ENCODE results near the gene CNTNAP5.

CNTNAP5 gene

GRCh38 chr2:124609667-124610066, 584.6 kb downstream of the CNTNAP5 start:
- DNase-seq (ENCODE audit: low read depth, low spot score): no peak

DNA sequence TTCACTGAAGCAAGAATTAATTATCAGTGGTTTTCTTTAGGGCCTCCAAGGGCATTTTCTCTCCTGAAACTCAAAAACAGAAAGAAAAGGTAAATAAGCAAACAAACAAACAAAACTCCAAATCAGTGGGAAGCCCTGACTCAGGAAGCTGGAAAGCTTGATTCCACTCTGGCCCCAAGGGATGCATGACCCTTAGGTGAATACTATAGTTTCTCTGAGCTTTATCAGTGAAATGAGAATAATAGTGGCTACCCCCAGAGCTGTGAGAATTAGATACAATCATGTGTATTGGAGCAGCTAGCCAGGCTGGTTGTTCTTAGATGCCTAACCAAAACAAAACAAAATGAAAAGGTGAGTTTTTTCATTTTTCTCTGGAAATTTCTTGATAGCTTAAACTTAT, 585.1 kb downstream of the CNTNAP5 start:
- no peak for DNase-seq (ENCODE audit: low read depth, low spot score)

DNA sequence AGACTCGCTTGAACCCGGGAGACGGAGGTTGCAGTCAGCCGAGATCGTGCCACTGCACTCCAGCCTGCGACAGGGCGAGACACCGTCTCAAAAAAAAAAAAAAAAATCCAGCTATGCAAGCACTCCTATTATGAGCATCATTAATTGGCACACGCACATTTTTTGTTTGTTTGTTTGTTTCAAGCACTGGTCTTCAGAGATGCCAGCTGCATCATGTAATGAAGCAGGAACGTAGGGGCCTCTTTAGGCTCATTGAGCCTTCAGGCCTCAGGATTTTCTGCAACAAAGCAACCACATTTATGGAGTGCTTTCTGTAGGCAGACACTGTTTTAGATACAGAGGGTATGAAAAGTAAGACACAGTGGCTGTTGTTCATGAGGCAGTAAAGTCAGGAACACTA, 585.8 kb downstream of the CNTNAP5 start:
- no peak for DNase-seq (ENCODE audit: low read depth, low spot score)

DNA sequence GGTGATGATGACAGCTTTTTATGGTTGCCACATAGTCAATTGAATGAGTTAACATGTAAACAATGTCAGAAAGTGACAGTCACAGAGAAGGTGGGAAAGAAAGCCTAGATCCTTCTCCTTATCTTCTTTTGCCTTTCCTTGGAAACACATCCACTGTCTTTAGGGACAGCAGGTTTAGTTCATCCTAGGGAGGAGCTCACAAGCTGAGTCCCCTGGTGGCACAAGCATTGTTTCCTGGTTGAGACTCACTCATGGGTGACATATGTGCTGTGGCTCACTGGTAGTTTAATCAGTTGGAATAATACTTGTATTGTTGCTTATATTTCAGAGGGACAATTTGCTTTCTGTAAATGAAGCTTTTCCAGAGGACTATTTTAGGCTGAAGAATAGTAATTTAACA, 598.5 kb downstream of the CNTNAP5 start:
- no peak for DNase-seq (ENCODE audit: low read depth, low spot score)

GRCh38 chr2:124625561-124625960, 600.5 kb downstream of the CNTNAP5 start:
- no peak for DNase-seq (ENCODE audit: low read depth, low spot score)

- no peak for DNase-seq (ENCODE audit: low read depth, low spot score)
Measured at GRCh38 chr2:124626993-124627392, 601.9 kb downstream of the CNTNAP5 start.

DNA sequence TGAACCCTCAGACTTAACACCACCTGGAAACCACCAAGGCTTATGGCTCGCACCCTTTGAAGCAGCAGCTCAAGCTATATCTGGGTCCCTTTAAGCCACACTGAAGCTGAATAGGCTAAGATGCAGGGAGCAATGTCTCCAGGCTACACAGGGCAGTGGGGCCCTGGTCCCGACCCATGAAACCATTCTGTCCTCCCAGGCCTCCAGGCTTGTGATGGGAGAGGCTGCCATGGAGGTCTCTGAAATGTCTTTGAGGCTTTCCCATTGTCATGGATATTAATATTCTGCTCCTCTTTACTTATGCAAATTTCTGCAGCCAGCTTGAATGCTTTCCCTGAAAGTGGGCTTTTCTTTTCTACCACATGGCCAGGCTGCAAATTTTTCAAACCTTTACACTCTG, 608.7 kb downstream of the CNTNAP5 start:
- no peak for DNase-seq (ENCODE audit: low read depth, low spot score)

DNA sequence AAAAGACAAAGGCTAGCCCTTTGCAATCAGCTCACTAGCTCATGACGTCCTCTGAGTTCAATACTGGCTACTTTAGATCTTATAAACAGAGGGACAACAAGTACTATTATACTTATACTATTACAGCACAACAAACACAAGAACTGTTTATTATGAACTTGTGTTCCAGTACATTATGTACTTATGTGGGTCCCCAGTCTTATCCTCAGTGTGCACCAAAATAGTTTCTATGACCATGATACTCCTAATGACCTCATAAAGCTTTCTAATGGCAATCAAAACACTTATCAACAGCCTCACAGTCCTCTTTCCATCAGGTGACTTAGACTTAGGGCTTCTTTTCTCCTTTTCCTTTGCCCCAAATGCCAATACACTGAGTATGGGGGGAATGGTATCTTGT, 614.4 kb downstream of the CNTNAP5 start:
- no peak for DNase-seq (ENCODE audit: low read depth, low spot score)

DNA sequence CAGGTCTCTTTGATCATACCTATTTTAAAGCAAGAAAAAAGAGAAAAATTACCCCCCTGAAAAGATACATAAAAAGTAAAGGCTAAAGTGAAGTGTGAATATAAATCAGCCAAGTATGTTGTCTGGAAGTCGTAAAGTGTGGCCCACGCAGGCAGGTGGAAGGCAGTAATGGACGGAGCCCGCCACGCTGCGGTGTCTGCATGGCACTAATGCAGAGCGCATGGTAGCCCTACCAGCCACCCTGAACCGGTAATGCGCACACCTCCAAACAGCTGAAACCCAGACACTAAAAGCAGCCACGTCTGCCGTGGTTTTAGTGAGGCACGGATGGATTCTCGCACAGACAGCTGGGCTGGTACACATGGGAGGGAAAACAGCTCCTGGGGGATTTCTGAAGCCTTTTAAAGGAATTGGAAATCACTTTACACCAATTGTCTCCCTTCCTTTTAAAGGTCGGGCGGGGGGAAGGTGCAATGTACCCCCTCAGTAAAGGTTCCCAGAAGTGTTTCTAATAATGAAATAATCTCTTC, 615.2 kb downstream of the CNTNAP5 start:
- DNase-seq (ENCODE audit: low read depth, low spot score): no peak

GRCh38 chr2:124646166-124646815, 621.2 kb downstream of the CNTNAP5 start:
- no peak for DNase-seq (ENCODE audit: low read depth, low spot score)

- no peak for DNase-seq (ENCODE audit: low read depth, low spot score)
Measured at GRCh38 chr2:124647245-124647644, 622.2 kb downstream of the CNTNAP5 start.

DNA sequence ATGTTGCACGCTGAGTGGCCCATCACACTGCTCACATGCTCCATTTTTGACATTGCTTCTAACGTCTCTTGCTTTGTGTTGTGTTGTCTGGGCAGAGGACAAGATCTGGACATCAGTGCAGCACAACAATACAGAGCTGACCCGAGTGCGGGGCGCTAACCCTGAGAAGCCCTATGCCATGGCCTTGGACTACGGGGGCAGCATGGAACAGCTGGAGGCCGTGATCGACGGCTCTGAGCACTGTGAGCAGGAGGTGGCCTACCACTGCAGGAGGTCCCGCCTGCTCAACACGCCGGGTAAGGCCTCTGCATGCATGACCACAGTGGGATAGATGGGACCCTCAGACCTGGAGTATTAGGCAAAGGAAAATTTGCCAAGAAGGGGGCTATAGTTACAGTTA, 622.6 kb downstream of the CNTNAP5 start:
- no peak for DNase-seq (ENCODE audit: low read depth, low spot score)

- no peak for DNase-seq (ENCODE audit: low read depth, low spot score)
Measured at GRCh38 chr2:124649001-124649400, 623.9 kb downstream of the CNTNAP5 start.

DNA sequence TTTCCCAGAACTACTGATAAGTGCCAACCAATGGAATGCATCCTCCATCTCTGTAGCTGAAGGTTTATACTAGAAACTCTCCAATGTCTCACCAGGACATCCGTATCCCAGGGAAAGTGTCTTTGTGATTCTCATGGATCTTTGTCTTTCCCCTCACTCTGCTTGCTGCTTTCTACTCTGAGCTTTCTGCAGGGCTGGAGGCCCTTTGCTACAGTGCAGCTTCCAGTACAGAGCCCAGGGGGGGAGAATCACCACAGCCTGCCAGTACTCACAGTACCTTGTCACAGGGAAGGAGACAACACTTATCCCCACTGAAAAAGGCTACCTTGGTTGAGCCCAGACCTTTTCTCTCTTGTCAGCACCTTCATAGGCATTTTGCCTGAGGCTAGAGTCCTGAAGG, 627.0 kb downstream of the CNTNAP5 start:
- DNase-seq (ENCODE audit: low read depth, low spot score): peak; percentile 7

- DNase-seq (ENCODE audit: low read depth, low spot score): no peak
Measured at GRCh38 chr2:124658373-124658772, 633.3 kb downstream of the CNTNAP5 start.

DNA sequence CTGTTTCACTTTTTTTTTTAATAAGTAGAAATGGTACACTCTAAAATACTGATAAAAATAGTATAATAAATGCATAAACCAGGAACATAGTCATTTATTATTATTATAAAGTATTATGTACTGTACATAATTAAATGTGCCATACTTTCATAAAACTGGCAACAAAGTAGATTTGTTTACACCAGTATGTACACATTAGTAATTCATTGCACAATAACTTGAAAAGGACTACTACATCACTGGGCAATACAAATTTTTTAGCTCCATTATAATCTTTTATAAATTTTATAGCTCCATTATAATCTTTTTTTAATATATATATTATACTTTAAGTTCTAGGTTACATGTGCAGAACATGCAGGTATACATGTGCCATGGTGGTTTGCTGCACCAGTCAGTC, 636.5 kb downstream of the CNTNAP5 start:
- no peak for DNase-seq (ENCODE audit: low read depth, low spot score)

DNA sequence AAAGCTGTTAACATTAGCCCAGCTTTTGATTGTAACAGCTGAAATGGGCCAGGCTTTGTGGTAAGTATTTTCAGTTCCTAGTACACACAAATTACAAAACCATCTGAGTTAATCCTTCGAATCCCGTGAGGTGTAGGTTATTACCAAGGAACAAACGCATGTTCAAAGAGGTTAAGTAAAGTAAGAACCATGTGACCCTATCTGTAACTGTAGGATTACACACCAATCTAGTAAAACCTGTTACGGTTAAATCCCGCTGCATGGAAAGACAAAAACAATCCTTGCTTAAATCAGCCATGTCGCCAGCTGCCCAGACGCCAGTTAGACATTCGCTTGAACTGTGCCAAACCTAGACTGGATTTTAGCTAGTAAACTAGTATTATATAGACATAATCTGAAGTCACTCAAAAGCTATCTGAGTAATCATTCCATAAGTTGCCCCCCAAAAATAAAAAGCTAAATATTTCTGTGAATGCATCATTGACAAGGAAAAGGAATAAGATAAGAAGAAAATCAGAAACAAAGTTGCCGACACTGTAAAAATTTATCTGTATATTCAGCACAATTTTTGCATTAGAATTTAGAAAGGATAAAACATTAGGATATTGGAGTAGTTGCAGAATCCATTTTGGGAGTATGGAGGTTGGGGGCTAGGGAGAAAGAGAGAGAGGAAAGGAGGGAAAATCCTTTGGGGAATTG, 638.0 kb downstream of the CNTNAP5 start:
- no peak for DNase-seq (ENCODE audit: low read depth, low spot score)

DNA sequence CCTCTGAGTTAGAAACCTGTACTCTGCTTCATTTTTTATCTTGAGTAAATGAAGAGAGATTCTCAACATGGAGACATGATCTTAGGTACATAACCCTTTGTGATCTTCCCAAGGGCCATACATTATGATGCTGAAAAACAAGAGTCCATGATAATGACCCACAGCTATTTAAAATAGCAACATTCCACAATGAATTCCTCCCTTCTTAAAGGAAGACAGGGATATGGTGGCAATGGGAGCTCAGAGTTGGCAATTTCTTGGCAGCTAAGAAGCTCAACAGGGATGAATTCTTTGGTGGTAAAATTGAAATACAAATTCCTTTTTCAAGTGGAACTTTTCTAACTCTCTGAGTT, 638.5 kb downstream of the CNTNAP5 start:
- DNase-seq (ENCODE audit: low read depth, low spot score): no peak

- peak; percentile 6 for DNase-seq (ENCODE audit: low read depth, low spot score)
Measured at GRCh38 chr2:124664363-124664762, 639.3 kb downstream of the CNTNAP5 start.

DNA sequence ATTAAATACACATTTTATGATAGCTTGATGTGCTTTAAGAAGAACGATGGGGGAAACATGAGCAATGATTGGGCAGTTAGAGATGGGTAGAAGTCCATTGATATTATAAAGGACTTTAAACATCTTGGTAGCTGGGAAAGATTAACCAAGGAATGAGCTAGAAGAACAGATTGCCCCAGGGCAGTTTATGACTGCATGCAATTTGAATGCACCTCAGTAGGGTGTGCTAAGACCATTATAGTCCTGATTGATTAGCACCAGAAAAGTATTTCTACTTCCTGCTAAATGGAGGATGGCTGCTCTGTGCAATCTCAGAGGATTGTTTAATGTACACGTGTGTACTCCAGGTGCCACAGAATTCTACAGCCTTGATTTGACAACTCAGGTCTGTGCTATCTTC, 641.9 kb downstream of the CNTNAP5 start:
- no peak for DNase-seq (ENCODE audit: low read depth, low spot score)

- DNase-seq (ENCODE audit: low read depth, low spot score): no peak
Measured at GRCh38 chr2:124668161-124668560, 643.1 kb downstream of the CNTNAP5 start.

GRCh38 chr2:124670187-124670586, 645.1 kb downstream of the CNTNAP5 start:
- DNase-seq (ENCODE audit: low read depth, low spot score): no peak

- DNase-seq (ENCODE audit: low read depth, low spot score): no peak
Measured at GRCh38 chr2:124678043-124678442, 653.0 kb downstream of the CNTNAP5 start.
